Mesothelial cell of epicardium (in vitro differentiated cells): Measurements from ENCODE around the gene KIAA2012. TPM values are rescaled to one million over a fixed set of nuclear protein-coding genes. Genes with fewer than 3 reads are reported as not detected.

ENCODE experiments used
- DNase-seq, 2 experiments: peaks; one replicate each; pipeline ENCODE4 v3.0.0; 2021; ENCODE audit warnings: low spot score in 2 of 2; ENCODE audit not compliant: unreplicated experiment in 2 of 2
- H3K27ac Mint-ChIP-seq: 2 replicates; pipeline ENCODE4 v1.8.0; 2021; ENCODE audit warnings: mixed read lengths
- H3K27me3 Mint-ChIP-seq: 2 replicates; pipeline ENCODE4 v1.8.0; 2021; ENCODE audit warnings: low read depth, mixed read lengths
- H3K36me3 Mint-ChIP-seq: 2 replicates; pipeline ENCODE4 v1.8.0; 2021; ENCODE audit warnings: mixed read lengths
- H3K4me1 Mint-ChIP-seq: 2 replicates; pipeline ENCODE4 v1.8.0; 2021; ENCODE audit warnings: mixed read lengths
- H3K4me3 Mint-ChIP-seq: 2 replicates; pipeline ENCODE4 v1.8.0; 2021; ENCODE audit warnings: mild to moderate bottlenecking, moderate library complexity, mixed read lengths
- H3K9me3 Mint-ChIP-seq: 2 replicates; pipeline ENCODE4 v1.8.0; 2021; ENCODE audit warnings: mixed read lengths
- CTCF ChIP-seq: fragments of 200-600 bp; sonication (generic); IDR thresholded peaks from one replicate; pipeline ENCODE4 v1.5.0; 2021; ENCODE audit warnings: antibody characterized with exemption; ENCODE audit not compliant: unreplicated experiment
- total RNA-seq: library from RNA; stranded (reverse); gene quantifications from 3 replicates; pipeline ENCODE4 v1.2.1, GENCODE V29; 2021

The KIAA2012 gene
- total RNA-seq, 1 donor from 2014 or later: 0.45 TPM

GRCh38 chr2:202169832-202170424 lies 96.9 kb downstream of the KIAA2012 start:
- Mint-ChIP-seq H3K27ac (no peak overlapping the region), H3K9me3 (peaks cover under 1% of the 10 kb centered on the region), H3K4me1 (peaks cover 28% of the 10 kb centered on the region), H3K27me3 (peaks cover 7% of the 10 kb centered on the region), H3K36me3 (no peaks in the 10 kb centered on the region), H3K4me3 (no peak overlapping the region)
- no peak for TF ChIP-seq CTCF
- no peak for DNase-seq

- peak; percentile 36 to 50 for DNase-seq
- TF ChIP-seq CTCF: no peak
- Mint-ChIP-seq H3K27ac (no peak overlapping the region), H3K9me3 (peaks cover 10% of the 10 kb centered on the region), H3K36me3 (no peaks in the 10 kb centered on the region), H3K27me3 (peaks cover 7% of the 10 kb centered on the region), H3K4me3 (peak overlapping the region; percentile 20), H3K4me1 (peaks cover 17% of the 10 kb centered on the region)
Observed at GRCh38 chr2:202171241-202171825, 98.3 kb downstream of the KIAA2012 start.

GRCh38 chr2:202172439-202173211 lies 99.6 kb downstream of the KIAA2012 start:
- no peaks in the 10 kb centered on the region for H3K36me3 Mint-ChIP-seq
- peak overlapping the region; percentile 14 for H3K27ac Mint-ChIP-seq
- TF ChIP-seq CTCF: no peak
- DNase-seq: no peak
- peaks cover 13% of the 10 kb centered on the region for H3K4me1 Mint-ChIP-seq
- H3K9me3 Mint-ChIP-seq: peaks cover 14% of the 10 kb centered on the region
- no peak overlapping the region for H3K4me3 Mint-ChIP-seq
- peaks cover 7% of the 10 kb centered on the region for H3K27me3 Mint-ChIP-seq

GRCh38 chr2:202178346-202178958 lies 105.4 kb downstream of the KIAA2012 start:
- peak in 1 of 2 experiments; percentile 62 for DNase-seq
- peaks cover 23% of the 10 kb centered on the region for H3K9me3 Mint-ChIP-seq
- no peaks in the 10 kb centered on the region for H3K4me1 Mint-ChIP-seq
- no peaks in the 10 kb centered on the region for H3K27me3 Mint-ChIP-seq
- no peak overlapping the region for H3K4me3 Mint-ChIP-seq
- H3K27ac Mint-ChIP-seq: no peak overlapping the region
- peak; percentile 88 for TF ChIP-seq CTCF
- H3K36me3 Mint-ChIP-seq: no peaks in the 10 kb centered on the region

- no peak for TF ChIP-seq CTCF
- DNase-seq: peak in 1 of 2 experiments; percentile 11
- Mint-ChIP-seq H3K27me3 (no peaks in the 10 kb centered on the region), H3K4me3 (no peak overlapping the region), H3K9me3 (peaks cover 9% of the 10 kb centered on the region), H3K36me3 (no peaks in the 10 kb centered on the region), H3K27ac (peak overlapping the region; percentile 9), H3K4me1 (peaks cover 24% of the 10 kb centered on the region)
Observed at GRCh38 chr2:202184557-202184956, 111.5 kb downstream of the KIAA2012 start.
